Measurements from ENCODE around the gene DGKQ.

The DGKQ gene

GRCh38 chr4:996997-997374 lies 23.6 kb upstream of the DGKQ start:
- DNase-seq (ENCODE audit: extremely low read depth, low read depth) = no peak
- no peak for TF ChIP-seq CTCF (IDR thresholded peaks at IDR 0.05; ENCODE audit: low read depth, low read length)

- DNase-seq (ENCODE audit: extremely low read depth, low read depth) = no peak
- no peak for TF ChIP-seq CTCF (IDR thresholded peaks at IDR 0.05; ENCODE audit: low read depth, low read length)
These were observed 22.9 kb upstream of the DGKQ start for GRCh38 chr4:996030-996996.

GRCh38 chr4:995311-996026 lies 22.1 kb upstream of the DGKQ start:
- no peak for TF ChIP-seq CTCF (IDR thresholded peaks at IDR 0.05; ENCODE audit: low read depth, low read length)
- no peak for DNase-seq (ENCODE audit: extremely low read depth, low read depth)

GRCh38 chr4:993111-994029 lies 20.0 kb upstream of the DGKQ start, which contains the start of gene SLC26A1:
Gene SLC26A1 (minus strand): TSS chr4:993404. CDS start chr4:991703, 1,701 bp downstream.
- DNase-seq (ENCODE audit: extremely low read depth, low read depth) = no peak
- no peak for TF ChIP-seq CTCF (IDR thresholded peaks at IDR 0.05; ENCODE audit: low read depth, low read length)

GRCh38 chr4:992297-993110 lies 19.1 kb upstream of the DGKQ start:
- no peak for TF ChIP-seq CTCF (IDR thresholded peaks at IDR 0.05; ENCODE audit: low read depth, low read length)
- no peak for DNase-seq (ENCODE audit: extremely low read depth, low read depth)

GRCh38 chr4:991451-992296 lies 18.3 kb upstream of the DGKQ start:
- DNase-seq (ENCODE audit: extremely low read depth, low read depth) = no peak
- no peak for TF ChIP-seq CTCF (IDR thresholded peaks at IDR 0.05; ENCODE audit: low read depth, low read length)

All from AG09319 (cell line).